Endothelial cell of umbilical vein (primary cell): ENCODE data around the gene SLC10A7.
A peak's percentile ranks its signal among the peaks of the same experiment; 100 is the strongest.

ENCODE experiments used
- CTCF ChIP-seq, 2 donors: IDR thresholded peaks; 1 replicate in 1 of 2; 2 replicates in 1 of 2; pipeline ENCODE4 v1.5.1; 2011; ENCODE audit warnings: low read length in 2 of 2, mild to moderate bottlenecking in 2 of 2, moderate library complexity in 2 of 2, control low read depth in 1 of 2, inconsistent platforms in 1 of 2, low read depth in 1 of 2; ENCODE audit not compliant: insufficient read depth in 1 of 2; ENCODE audit errors: extremely low read depth in 1 of 2
- EZH2 ChIP-seq: IDR thresholded peaks from 2 replicates; pipeline ENCODE4 v1.6.1; 2012; ENCODE audit warnings: borderline replicate concordance, low read depth, mild to moderate bottlenecking, moderate library complexity, low read length, inconsistent platforms; ENCODE audit not compliant: severe bottlenecking
- FOS ChIP-seq: IDR thresholded peaks from 2 replicates; pipeline ENCODE4 v1.6.1; 2011; ENCODE audit warnings: mild to moderate bottlenecking, low read length, moderate library complexity, borderline replicate concordance; ENCODE audit not compliant: insufficient read depth
- GATA2 ChIP-seq: IDR thresholded peaks from 2 replicates; pipeline ENCODE4 v1.7.0; 2011; ENCODE audit warnings: low read depth, mild to moderate bottlenecking, moderate library complexity, mixed read lengths, low read length; ENCODE audit not compliant: insufficient read length, insufficient read depth
- JUN ChIP-seq: IDR thresholded peaks from 2 replicates; pipeline ENCODE4 v1.6.1; 2011; ENCODE audit warnings: borderline replicate concordance, low read depth; ENCODE audit not compliant: insufficient read length, insufficient read depth
- MAX ChIP-seq: IDR thresholded peaks from 2 replicates; pipeline ENCODE4 v1.6.1; 2011; ENCODE audit not compliant: insufficient read depth, insufficient read length
- MYC ChIP-seq: IDR thresholded peaks from one replicate; pipeline ENCODE4 v1.6.1; 2011; ENCODE audit warnings: mild to moderate bottlenecking, low read depth, low read length
- POLR2A ChIP-seq: IDR thresholded peaks from 2 replicates; pipeline ENCODE4 v1.6.1; 2012; ENCODE audit warnings: low read depth, mild to moderate bottlenecking, control low read depth, low read length
- POLR2AphosphoS5 ChIP-seq: IDR thresholded peaks from 2 replicates; pipeline ENCODE4 v1.6.1; 2012; ENCODE audit warnings: low read depth, mild to moderate bottlenecking, control low read depth, low read length, moderate library complexity; ENCODE audit not compliant: insufficient read depth

GRCh38 chr4:146342600-146343192, 179.0 kb downstream of the SLC10A7 start:
- TF ChIP-seq EZH2 = no peak
- peak in 1 of 2 donors; percentile 19 for TF ChIP-seq CTCF (IDR thresholded peaks at IDR 0.05; ENCODE audit: extremely low read depth in 1 of 2, insufficient read depth in 1 of 2, low read depth in 1 of 2, low read length in 2 of 2)
- no peak for TF ChIP-seq POLR2AphosphoS5
- TF ChIP-seq POLR2A = no peak
- TF ChIP-seq MYC = no peak
- no peak for TF ChIP-seq MAX
- no peak for TF ChIP-seq GATA2
- no peak for TF ChIP-seq JUN
- no peak for TF ChIP-seq FOS
